ENCODE results near the gene FEZF2. TPM values are rescaled to one million over a fixed set of nuclear protein-coding genes. Genes with fewer than 3 reads are reported as not detected.

FEZF2 gene
- total RNA-seq, 1 experiment from 2014 or later = not detected

- H3K9me3 ChIP-seq (ENCODE audit: low read length) = no peaks in the 10 kb centered on the region
- H3K79me2 ChIP-seq (ENCODE audit: low read length) = no peaks in the 10 kb centered on the region
- no peaks in the 10 kb centered on the region for H3K4me1 ChIP-seq (ENCODE audit: insufficient read depth, low read length)
- H3K9ac ChIP-seq (ENCODE audit: low read length) = no peak overlapping the region
- peaks cover 70% of the 10 kb centered on the region for H3K27me3 ChIP-seq (ENCODE audit: low read length)
- ATAC-seq (no peak), DNase-seq (no peak)
- H4K20me1 ChIP-seq (ENCODE audit: low read length) = no peaks in the 10 kb centered on the region
- BruUV-seq (replicated peaks) = no TSS peak
- H2AFZ ChIP-seq (ENCODE audit: low read length) = no peak overlapping the region
- H3K27ac ChIP-seq (ENCODE audit: low read length) = no peak overlapping the region
- no peaks in the 10 kb centered on the region for H3F3A ChIP-seq (ENCODE audit: low read length, unreplicated experiment)
- TF ChIP-seq EZH2 (IDR thresholded peaks at IDR 0.05; ENCODE audit: low read length, unreplicated experiment) (no peak), CTCF (conservative IDR thresholded peaks at IDR 0.05; ENCODE audit: low read depth, low read length) (no peak)
- H3K4me2 ChIP-seq (ENCODE audit: low read length) = no peak overlapping the region
- H3K9me2 ChIP-seq (replicated peaks; ENCODE audit: low read length) = no peaks in the 10 kb centered on the region
- no peaks in the 10 kb centered on the region for H3K36me3 ChIP-seq (ENCODE audit: low read depth, low read length)
- POLR2A ChIA-PET (ENCODE audit: unreplicated experiment) = no interaction called here
- CTCF ChIA-PET = no interaction called here
- intact Hi-C loops (cut with micrococcal nuclease) = no loop called here
- H3K4me3 ChIP-seq (ENCODE audit: low read length) = no peak overlapping the region
Observed at GRCh38 chr3:62378921-62379320, 5.6 kb upstream of the FEZF2 start.

DNA sequence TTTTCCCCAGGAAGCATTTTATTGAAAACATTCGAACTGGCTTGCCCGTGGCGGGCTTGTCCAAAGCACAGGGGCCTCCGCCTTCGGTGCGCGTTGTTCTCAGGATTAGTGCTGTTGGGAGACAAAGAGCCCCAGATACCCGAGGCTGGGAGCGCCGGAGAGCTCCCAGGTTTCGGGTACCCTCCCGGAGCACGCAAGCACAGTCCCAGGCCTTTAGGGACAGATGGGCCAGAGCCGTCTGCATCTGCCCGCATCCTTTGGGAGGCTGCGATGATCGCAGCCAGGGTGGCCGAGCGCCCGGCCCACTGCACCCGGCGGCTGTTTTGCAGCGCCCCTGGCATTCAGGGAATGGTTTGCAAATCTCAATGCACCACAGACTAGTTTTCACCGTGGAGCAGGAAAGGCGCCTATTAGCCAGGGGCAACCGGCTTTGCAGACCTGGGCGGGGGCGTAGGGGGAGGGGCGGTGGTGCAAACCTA is 5.0 kb upstream of the FEZF2 start:
- POLR2A ChIA-PET (ENCODE audit: unreplicated experiment) = no interaction called here
- Histone ChIP-seq H3K9me3 (ENCODE audit: low read length) (no peaks in the 10 kb centered on the region), H3K36me3 (ENCODE audit: low read depth, low read length) (no peaks in the 10 kb centered on the region), H3F3A (ENCODE audit: low read length, unreplicated experiment) (no peaks in the 10 kb centered on the region), H3K27ac (ENCODE audit: low read length) (no peak overlapping the region), H4K20me1 (ENCODE audit: low read length) (no peaks in the 10 kb centered on the region), H2AFZ (ENCODE audit: low read length) (no peak overlapping the region), H3K27me3 (ENCODE audit: low read length) (peaks cover 75% of the 10 kb centered on the region), H3K9me2 (replicated peaks; ENCODE audit: low read length) (no peaks in the 10 kb centered on the region), H3K9ac (ENCODE audit: low read length) (no peak overlapping the region), H3K4me3 (ENCODE audit: low read length) (no peak overlapping the region), H3K79me2 (ENCODE audit: low read length) (no peaks in the 10 kb centered on the region), H3K4me1 (ENCODE audit: insufficient read depth, low read length) (no peaks in the 10 kb centered on the region), H3K4me2 (ENCODE audit: low read length) (no peak overlapping the region)
- TF ChIP-seq EZH2 (IDR thresholded peaks at IDR 0.05; ENCODE audit: low read length, unreplicated experiment) (no peak), CTCF (conservative IDR thresholded peaks at IDR 0.05; ENCODE audit: low read depth, low read length) (no peak), EZH2phosphoT487 (IDR thresholded peaks at IDR 0.05; ENCODE audit: borderline replicate concordance, low read length) (no peak)
- CTCF ChIA-PET = no interaction called here
- intact Hi-C loops (cut with micrococcal nuclease) = no loop called here
- no TSS peak for BruUV-seq (replicated peaks)
- ATAC-seq (no peak), DNase-seq (no peak)

DNA sequence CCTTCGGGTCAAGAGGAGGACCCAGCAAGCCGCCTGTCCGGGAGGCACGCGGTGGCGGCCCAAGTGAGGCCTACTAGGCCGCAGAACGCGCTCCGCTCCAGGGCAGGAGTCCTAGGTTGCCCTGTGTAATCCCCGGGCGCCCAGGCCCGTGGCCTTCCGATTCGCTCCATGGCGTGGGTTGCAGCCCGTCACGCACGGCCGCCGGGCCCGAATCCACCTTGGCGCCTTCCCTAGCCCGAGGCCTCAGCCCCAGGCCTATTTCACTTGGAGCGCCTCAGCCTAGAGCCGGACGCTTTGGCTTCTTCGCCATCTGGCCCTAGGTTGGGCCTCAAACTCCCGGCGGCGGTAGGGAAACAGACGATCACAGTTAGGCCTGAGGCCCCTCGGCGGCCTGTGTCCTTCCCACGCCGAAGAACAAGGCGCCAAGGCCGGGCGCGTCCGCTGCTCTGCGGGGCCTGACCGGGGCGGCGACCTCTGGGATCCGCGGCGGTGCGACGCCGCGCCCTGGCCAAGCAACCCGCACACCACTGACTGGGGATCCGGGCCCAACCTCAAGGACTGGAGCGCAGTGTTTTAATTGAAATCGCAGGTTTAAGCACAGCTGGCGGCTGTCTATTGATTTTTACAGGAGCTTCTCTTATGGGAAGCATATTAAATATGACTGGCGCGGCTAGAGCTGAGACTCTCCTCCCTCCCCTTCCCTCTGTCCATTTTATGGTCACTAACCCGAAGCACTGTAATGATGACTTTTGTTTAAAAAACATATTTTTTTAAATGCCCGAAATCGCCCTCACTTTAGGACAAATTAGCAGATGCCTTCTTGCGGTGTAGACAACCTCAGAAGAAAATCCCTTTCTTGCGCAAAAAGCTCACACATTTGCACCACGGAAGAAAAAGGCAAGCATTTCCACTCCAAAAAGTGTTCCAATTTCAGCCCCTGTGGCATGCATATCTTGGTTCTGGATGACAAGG is 3.8 kb upstream of the FEZF2 start:
- DNase-seq (no peak), ATAC-seq (no peak)
- Histone ChIP-seq H3K4me1 (ENCODE audit: insufficient read depth, low read length) (no peaks in the 10 kb centered on the region), H3K4me2 (ENCODE audit: low read length) (no peak overlapping the region), H4K20me1 (ENCODE audit: low read length) (no peaks in the 10 kb centered on the region), H3K27ac (ENCODE audit: low read length) (no peak overlapping the region), H3K27me3 (ENCODE audit: low read length) (peaks cover 69% of the 10 kb centered on the region), H3K79me2 (ENCODE audit: low read length) (no peaks in the 10 kb centered on the region), H3K9me2 (replicated peaks; ENCODE audit: low read length) (no peaks in the 10 kb centered on the region), H3F3A (ENCODE audit: low read length, unreplicated experiment) (no peaks in the 10 kb centered on the region), H3K9me3 (ENCODE audit: low read length) (no peaks in the 10 kb centered on the region), H3K36me3 (ENCODE audit: low read depth, low read length) (no peaks in the 10 kb centered on the region), H3K9ac (ENCODE audit: low read length) (no peak overlapping the region), H3K4me3 (ENCODE audit: low read length) (no peak overlapping the region), H2AFZ (ENCODE audit: low read length) (no peak overlapping the region)
- BruUV-seq (replicated peaks) = no TSS peak
- TF ChIP-seq EZH2phosphoT487 (IDR thresholded peaks at IDR 0.05; ENCODE audit: borderline replicate concordance, low read length) (no peak), EZH2 (IDR thresholded peaks at IDR 0.05; ENCODE audit: low read length, unreplicated experiment) (no peak), CTCF (conservative IDR thresholded peaks at IDR 0.05; ENCODE audit: low read depth, low read length) (no peak)
- CTCF ChIA-PET = no interaction called here
- intact Hi-C loops (cut with micrococcal nuclease) = no loop called here
- POLR2A ChIA-PET (ENCODE audit: unreplicated experiment) = no interaction called here
